Measurements from ENCODE around the gene MRAS. TPM values are rescaled to one million over a fixed set of nuclear protein-coding genes. Genes with fewer than 3 reads are reported as not detected.
A peak's percentile ranks its signal among the peaks of the same experiment; 100 is the strongest.

The MRAS gene
- total and polyA plus RNA-seq, 3 donors from 2014 or later = 21.7 to 35.7 (median 27.6) TPM

DNA sequence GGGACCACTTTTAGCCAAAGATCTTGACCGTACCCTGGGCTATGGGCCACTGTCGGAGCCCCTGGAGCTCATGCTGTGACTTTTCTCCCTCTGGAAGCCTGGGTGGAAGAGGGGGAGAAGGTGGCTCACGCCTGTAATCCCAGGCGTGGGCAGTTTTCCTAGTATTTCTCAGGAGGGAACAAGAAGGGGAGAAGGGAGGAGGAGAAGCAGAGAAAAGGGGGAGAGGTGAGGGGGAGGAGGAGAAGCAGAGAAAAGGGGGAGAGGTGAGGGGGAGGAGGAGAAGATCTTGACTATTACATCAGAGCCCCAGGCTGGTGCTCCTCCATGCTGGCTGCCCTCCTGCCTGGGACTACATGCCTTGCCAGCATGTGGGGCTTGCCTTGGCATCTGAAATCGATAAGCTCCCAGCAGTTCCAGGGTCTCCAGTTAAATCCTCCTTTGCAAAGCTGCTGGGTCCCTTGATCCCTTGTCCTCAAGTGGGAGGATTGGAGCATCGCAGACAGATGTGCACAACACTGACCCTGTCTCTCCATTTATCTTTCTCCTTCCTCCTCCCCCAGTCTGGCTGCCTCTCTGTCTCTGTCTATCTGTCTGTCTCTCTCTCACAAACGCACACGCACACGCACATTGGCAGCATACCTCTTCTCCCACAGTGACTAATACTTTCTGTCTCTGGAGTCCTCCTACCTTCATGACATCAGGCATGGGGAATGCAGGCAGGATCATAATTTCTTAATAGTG lies 41.6 kb downstream of the MRAS start:
- TF ChIP-seq POLR2A (IDR thresholded peaks at IDR 0.05) (no peak), CTCF (IDR thresholded peaks at IDR 0.05) (no peak)
- 42 to 55% methylated on average over 9 of the region's 9 CpGs for WGBS, 2 donors
- Histone ChIP-seq H3K27me3 (no peaks in the 10 kb centered on the region), H3K36me3 (ENCODE audit: low read depth, missing control alignments) (no peaks in the 10 kb centered on the region), H3K4me3 (no peak overlapping the region), H3K27ac (peak overlapping the region; percentile 11 to 83), H3K4me1 (peaks cover 13% of the 10 kb centered on the region), H3K9me3 (no peaks in the 10 kb centered on the region)
- peak; percentile 52 for DNase-seq
- intact Hi-C loops (cut with DNase I; ENCODE audit: low total_unique reads) = no loop called here

- WGBS, 2 donors = 34 to 73% methylated on average over 2 of the region's 2 CpGs
- Histone ChIP-seq H3K4me1 (peaks cover 13% of the 10 kb centered on the region), H3K4me3 (no peak overlapping the region), H3K36me3 (ENCODE audit: low read depth, missing control alignments) (no peaks in the 10 kb centered on the region), H3K27me3 (no peaks in the 10 kb centered on the region), H3K9me3 (no peaks in the 10 kb centered on the region), H3K27ac (peak overlapping the region in 1 of 2 donors; percentile 83)
- no peak for DNase-seq
- TF ChIP-seq CTCF (IDR thresholded peaks at IDR 0.05) = no peak
- no peak for TF ChIP-seq POLR2A (IDR thresholded peaks at IDR 0.05)
- intact Hi-C loops (cut with DNase I; ENCODE audit: low total_unique reads) = no loop called here
Observed at GRCh38 chr3:138390582-138390932, 42.2 kb downstream of the MRAS start.

DNA sequence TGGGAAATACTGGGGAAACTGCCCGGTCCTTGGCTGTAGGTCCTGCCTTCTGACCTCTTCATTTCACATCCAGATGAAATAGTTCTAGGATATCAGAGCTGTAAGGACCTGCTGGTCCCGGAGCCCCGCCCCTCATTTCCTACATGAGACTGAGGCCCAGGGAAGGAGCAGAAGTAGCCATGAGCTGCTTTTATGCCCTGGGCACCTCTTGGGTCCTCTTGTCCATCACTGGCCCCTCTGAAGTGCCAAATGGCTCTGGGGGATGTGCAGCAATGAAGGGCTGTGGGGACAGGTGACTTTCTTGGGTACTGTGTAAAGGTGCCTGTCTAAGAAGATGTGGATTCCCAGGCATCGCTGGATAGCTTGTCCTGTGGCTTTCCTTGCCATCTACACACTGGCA lies 45.8 kb downstream of the MRAS start:
- no peaks in the 10 kb centered on the region for H3K27me3 ChIP-seq
- no peak overlapping the region for H3K27ac ChIP-seq
- intact Hi-C loops (cut with DNase I; ENCODE audit: low total_unique reads) = no loop called here
- DNase-seq = no peak
- H3K4me1 ChIP-seq = peaks cover 13% of the 10 kb centered on the region
- 75 to 90% methylated on average over 4 of the region's 4 CpGs for WGBS, 2 donors
- TF ChIP-seq POLR2A (IDR thresholded peaks at IDR 0.05) (no peak), CTCF (IDR thresholded peaks at IDR 0.05) (no peak)
- H3K36me3 ChIP-seq (ENCODE audit: low read depth, missing control alignments) = no peaks in the 10 kb centered on the region
- no peaks in the 10 kb centered on the region for H3K9me3 ChIP-seq
- H3K4me3 ChIP-seq = no peak overlapping the region

- no peak overlapping the region for H3K4me3 ChIP-seq
- no peaks in the 10 kb centered on the region for H3K27me3 ChIP-seq
- intact Hi-C loops (cut with DNase I; ENCODE audit: low total_unique reads) = no loop called here
- TF ChIP-seq POLR2A (IDR thresholded peaks at IDR 0.05) (no peak), CTCF (IDR thresholded peaks at IDR 0.05) (no peak)
- H3K4me1 ChIP-seq = peaks cover 10% of the 10 kb centered on the region
- H3K9me3 ChIP-seq = no peaks in the 10 kb centered on the region
- WGBS, 2 donors = 81 to 88% methylated on average over 5 of the region's 5 CpGs
- H3K27ac ChIP-seq = no peak overlapping the region
- no peak for DNase-seq
- H3K36me3 ChIP-seq (ENCODE audit: low read depth, missing control alignments) = no peaks in the 10 kb centered on the region
Observed at GRCh38 chr3:138394686-138395085, 46.3 kb downstream of the MRAS start.

Measured in testis (tissue), 3 donors.